ENCODE measurements around the gene LGALS9.
"Not testable (repeated sequence)": the region's sequence is repeated elsewhere in the genome, so short reads cannot be mapped to it uniquely, and the experiment has no call there.

Gene LGALS9

DNA sequence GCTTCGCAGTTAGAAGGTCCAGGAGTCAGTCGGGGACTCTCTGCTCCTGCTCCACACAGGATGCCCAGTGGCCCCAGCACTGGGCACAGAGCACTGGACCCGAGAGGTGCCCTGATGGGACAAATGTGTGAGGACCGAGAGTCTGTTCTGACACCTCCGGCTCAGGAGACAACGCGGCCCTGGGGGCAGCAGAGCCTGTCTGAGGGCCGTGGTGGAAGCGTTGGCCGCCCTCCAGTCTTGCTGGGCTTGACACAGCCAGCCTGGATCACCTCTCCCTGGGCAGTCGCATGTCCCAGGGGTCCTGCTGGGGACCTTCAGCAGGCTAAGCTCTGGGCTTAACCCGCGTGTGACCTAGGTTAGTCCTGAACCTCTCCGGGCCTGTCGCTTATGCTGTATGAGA is 23.1 kb downstream of the LGALS9 start:
- no peak for DNase-seq (ENCODE audit: low read depth)

DNA sequence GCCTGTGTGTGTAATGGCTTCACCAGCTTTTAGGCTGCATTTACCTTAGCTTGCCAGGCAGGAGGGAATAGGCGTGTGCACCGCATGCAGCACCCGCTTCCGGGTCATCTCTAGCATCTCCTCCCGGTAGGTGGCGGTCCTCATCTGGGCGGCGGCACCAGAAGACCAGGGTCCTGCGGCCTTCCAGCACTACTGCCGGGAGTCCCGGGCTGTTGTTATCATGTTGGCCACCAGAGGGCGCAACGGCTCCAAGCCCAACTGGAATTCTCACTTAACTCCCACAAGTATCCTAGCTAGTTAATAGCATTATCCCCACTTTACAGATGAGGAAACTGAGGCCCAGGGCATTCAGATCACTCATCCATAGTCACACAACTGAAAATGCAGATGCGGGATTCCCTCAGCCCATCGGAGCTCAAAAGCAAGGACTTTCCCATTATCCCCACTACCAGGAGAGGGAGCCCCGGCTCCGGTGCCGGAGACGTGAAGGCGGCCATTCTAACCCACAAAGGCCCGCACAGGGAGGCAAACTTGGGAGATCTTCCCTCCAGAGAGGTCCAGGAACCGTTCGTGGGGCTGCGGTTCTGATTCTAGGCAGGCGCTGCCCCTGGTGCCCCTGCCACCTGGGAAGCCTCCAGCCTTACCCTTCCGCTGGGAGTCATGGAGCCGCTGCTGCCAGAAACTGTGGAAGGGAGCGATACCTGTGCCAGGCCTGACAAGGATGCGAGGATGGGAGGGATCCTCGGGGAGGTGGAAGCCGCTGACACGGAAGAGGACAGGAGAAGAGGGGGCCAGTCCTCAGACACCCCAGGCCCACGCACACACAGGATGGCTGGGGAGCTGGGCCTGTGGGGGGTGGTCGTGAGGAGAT is 23.9 kb downstream of the LGALS9 start:
- DNase-seq (ENCODE audit: low read depth) = peak; percentile 38

DNA sequence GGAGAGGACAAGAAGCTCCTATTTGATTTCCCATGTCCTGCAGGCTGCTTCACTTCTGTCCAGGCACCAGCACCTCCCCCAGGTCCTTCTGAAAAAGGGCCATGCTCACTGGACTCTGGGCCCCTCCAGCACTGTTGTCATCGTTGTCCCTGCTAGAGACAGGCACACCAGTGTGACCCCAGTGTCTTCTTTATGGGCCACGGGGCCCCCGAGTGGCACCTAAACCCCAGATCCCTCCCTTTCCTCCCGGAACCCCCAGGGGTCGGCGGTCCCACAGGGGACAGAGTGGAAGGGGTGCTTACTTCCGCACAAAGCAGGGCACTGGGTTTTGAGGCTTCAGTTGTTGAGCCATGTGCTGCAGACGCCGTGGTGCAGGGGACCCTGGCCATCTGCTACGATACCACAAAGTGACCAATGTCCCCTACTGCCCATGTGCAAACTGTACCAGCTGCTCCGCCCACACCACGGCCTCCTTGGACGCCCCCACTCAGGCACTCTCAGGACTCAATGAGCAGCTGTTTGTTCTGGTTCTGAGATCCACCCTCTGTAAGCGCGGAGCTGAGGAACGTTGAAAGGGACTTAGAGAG is 24.6 kb downstream of the LGALS9 start:
- DNase-seq (ENCODE audit: low read depth) = not testable (repeated sequence)

DNA sequence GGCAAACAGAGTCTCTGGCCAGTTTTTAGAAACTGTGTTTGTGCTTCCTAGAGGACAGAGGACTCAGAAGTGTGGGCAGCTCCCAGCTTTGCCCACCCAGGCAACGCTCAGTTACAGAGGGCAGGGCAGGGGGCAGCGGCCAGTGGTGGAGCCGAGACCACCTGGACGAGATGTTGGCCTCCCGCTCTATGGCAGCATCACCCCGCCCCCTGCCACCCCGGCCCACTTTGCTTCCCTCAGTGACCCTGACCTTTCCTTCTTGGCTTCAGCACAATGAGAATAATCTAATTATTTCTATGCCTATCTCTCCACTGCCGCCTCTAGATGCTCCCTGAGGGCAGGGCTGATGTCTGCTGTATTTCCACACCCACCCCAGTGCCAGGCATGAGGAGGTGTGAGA is 25.6 kb downstream of the LGALS9 start:
- DNase-seq (ENCODE audit: low read depth) = not testable (repeated sequence)

DNA sequence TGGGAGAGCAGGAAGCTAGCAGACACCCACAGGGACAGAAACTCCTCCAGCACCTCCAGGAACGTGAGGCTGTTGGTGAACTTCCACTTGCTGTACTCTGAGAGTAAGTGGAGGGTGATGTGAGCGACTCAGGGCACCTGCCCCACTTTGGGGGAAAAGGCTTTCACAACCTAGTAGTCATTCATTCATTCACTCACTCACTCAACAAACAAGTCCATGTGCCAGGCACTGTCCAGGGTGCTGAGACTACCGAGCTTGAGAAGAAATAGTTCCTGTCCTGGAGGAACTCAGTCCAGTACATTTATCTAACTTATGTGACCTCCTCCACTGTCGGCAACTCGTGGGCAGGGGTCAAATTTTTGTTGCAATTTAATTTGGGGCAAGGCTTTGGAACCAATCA is 26.6 kb downstream of the LGALS9 start:
- no peak for DNase-seq (ENCODE audit: low read depth)

- DNase-seq (ENCODE audit: low read depth) = no peak
Observed at GRCh38 chr17:27659683-27660082, 28.7 kb downstream of the LGALS9 start.

GRCh38 chr17:27660436-27660835 is 29.4 kb downstream of the LGALS9 start:
- no peak for DNase-seq (ENCODE audit: low read depth)

GRCh38 chr17:27663936-27664605 is 33.1 kb downstream of the LGALS9 start:
- DNase-seq (ENCODE audit: low read depth) = no peak

- DNase-seq (ENCODE audit: low read depth) = no peak
Observed at GRCh38 chr17:27664606-27664965, 33.6 kb downstream of the LGALS9 start.

DNA sequence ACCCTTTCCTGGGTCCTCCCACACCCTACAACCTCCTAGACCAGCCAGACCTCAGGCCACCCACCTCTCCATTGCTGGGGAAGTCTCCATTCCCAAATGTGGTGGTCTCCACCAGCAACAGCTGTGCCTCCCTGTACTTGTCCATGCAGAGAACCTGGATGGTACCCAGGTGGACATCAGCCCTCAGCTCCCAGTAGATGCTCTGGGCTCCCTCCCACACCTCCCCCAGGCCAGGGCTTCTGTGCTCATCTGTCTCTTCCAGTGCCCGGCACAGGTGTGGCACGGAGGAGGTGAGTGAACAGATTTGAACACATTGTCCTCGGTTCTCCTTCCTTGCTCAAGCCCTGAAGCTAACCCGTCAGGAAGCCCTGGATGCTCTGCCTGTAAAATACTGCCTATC is 34.6 kb downstream of the LGALS9 start:
- DNase-seq (ENCODE audit: low read depth) = no peak

DNA sequence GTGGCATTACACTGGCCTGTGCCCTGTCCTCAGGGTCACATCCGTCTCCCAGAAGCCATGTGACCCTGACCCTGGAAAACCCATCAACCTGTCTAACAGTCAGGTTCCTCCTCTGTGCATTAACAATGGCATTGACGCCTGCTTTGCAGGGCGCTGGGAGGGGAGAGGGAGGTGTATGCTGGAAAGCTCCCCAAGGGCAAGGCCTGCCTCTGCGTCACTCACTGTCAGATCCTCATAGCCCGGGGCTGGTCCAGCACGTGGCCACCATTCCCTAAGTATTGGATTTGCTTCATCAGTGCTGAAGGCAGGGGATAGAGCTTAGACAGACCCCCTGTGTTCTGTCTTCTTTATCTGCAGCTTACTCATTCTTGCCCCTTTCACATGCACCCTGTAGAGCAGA is 35.3 kb downstream of the LGALS9 start:
- DNase-seq (ENCODE audit: low read depth) = not testable (repeated sequence)

DNA sequence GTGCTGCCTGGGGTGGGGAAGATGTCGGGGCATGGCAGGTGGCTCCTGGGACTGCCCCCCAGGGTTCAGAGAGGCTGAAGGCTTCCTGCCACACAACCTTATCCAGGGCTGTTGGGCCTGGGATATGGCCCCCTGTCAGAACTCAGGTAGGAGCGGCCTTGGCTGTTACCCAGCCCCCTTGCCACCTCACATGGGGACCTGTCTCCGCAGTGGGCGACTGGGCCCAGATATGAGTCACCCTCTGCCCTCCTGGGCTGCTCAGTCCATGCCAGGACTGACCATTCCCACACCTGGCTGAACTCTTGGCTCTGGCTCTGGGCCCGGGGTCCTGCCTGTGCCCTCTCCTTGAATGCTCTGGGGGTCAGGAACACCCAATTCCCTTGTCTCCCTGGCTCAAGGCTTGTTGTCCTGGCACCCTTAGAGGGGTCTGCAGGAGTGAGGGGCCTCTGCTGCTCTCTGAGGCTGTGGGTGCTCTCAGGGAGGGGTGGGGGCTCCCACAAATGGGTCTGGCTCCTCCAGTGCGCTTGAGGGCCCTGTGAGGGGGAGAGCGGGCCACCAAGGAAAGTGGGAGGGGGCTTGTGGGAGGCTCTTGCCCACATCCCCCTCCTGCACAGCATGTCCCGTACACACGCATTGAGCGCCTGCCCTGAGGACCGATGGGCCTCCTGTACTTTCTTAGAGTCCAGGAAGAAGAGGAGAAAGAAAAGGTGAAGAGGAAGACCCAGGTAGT is 36.0 kb downstream of the LGALS9 start:
- DNase-seq (ENCODE audit: low read depth) = no peak

DNA sequence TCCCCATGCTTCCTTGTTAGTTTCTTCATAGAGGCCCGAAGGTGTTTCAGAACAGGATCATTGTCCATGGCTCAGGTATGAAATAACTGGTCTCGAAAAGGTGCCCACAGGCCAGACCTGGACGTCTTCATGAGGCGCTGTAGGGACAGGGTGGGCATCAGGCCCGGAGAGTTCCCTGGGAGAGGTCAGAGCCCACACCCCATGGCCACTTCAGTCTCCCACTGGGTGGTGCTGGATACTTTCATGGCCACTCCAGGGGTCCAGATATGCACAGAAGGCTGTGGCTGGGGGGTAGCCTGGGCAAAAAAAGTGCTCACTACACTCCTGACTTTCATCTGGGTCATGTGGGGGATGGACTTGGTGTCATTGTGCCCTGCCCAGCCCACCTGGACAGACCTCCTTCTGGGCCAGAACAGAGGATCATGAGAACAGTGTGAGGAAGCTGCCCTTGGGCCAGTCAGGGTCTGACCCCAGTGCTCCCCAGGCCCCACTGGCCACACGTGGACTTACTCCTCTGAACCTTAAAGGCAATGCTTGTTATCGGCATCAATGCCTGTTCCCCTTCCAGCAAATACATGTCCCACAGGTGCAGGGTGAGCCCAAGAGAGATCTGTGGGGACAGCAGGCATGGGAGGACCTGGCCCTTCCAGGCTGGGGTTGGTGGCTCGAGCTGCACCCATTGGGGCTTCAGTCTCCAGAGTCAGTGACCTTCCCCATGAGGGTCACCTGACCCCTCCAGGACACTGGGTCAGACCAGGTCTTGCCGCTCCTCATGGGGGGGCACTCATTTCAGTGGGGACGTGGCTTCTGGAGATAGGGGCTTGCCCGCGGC is 36.9 kb downstream of the LGALS9 start:
- no peak for DNase-seq (ENCODE audit: low read depth)

DNA sequence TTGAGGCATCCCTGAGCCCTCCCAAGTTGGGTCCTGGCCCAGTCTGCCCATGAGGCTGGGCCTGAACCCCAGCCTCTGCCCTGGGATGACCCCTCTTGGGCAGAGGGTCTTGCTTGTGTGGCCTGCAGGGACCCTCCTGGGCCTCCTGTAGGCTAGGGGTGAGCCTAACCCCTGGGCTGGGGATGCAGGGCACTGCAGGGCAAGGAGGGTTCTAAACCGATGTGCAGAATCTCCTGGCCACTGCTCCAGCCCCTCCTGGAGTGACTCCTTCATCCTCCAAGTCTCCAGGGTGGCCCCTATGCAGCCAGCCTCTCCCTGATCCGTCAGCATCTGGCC is 37.5 kb downstream of the LGALS9 start:
- DNase-seq (ENCODE audit: low read depth) = no peak

DNA sequence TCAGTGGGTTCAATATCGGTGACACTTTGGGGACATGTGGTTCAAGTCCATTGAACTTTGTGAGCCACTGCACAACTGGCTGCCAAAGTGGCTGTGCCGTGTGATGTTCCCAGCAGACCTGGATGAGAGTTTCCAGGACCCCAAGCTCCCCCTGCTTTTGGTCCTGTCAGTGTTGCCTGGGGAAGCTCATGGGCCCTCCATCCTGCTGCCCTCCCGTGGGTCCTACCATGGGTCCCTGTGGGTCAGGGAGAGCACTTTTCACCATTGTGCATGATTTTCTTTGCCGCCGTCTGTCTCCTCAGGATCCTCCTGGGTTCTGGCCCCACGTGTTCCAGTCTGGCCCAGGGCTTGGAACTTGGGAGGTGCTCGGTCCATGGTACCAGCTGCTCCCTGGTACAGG is 38.1 kb downstream of the LGALS9 start:
- no peak for DNase-seq (ENCODE audit: low read depth)

GRCh38 chr17:27669850-27670249 is 38.9 kb downstream of the LGALS9 start:
- no peak for DNase-seq (ENCODE audit: low read depth)

DNA sequence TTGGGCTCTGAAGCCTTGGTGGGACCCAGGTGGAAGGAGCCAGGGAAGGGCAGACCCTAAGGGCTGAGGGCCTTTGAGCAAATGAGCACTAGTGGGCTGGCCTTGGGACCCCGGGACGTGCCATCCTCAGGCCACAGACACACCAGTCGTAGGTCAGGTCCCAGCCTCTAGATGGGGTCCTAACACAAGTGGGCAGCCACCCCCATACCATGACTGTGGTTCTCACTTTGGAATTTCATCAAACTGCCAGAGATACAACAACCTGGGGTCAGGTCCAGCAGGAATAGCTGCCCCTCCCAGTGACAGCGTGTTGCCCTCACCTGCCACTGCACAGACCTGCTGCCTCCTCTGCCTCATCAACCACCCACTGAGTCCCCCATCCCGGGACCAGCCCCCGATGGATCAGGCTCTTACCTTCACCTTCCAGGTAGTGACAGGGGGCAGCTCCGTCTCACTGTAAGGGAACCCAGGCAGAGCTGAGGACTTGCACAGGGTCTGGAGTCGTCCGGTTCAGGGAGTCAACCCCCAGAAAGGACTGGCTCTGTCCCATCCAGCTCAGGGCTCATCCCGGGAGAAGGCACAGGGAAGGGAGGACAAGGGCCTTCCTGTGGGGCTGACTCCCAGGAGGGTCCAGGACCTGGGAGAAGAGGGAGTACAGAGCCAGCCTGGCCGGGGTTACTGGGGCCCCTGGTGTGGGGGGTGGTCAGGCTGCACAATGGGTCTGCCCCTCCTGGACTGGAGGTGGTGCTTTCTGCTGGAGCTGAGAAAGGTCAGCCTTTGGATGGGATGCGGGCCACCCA is 40.0 kb downstream of the LGALS9 start:
- DNase-seq (ENCODE audit: low read depth) = no peak

DNA sequence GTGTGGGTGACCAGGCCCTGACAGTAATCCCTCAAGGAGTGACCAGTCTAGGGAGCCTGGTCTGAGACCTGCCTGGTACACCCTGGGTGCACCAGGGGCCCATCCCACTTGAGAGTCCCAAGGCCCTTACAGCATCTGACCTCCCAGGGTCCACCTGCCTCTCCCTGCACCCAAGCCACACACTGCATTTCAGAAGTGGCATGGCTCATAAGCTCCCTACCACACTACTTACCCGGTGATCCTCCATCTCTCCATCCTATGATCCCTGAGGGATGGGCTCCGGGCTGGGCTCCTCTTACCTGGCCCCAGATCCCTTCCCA is 40.6 kb downstream of the LGALS9 start:
- no peak for DNase-seq (ENCODE audit: low read depth)

- DNase-seq (ENCODE audit: low read depth) = not testable (repeated sequence)
Observed at GRCh38 chr17:27671977-27672480, 41.0 kb downstream of the LGALS9 start.

GRCh38 chr17:27674335-27674734 is 43.3 kb downstream of the LGALS9 start:
- no peak for DNase-seq (ENCODE audit: low read depth)

DNA sequence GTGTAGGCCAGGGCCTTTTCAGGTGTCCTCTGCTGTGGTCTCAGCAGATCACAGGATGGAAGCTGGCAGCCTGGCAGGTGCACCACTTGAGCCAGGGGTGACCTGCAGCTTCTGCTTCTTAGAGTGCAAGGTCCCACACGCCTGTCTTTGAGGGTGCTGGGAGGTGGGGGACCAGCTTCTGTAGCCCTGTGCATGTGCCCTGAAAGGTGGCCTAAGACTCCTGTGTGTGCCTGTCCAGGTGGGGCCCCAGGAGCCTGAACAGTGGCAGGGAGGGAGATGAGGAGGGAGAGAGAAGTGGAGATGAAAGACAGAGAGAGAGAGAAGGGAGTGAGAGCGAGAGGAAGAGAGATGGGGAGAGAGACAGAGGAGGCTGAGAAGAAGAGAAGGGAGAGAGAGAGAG is 46.2 kb downstream of the LGALS9 start:
- no peak for DNase-seq (ENCODE audit: low read depth)

Measured in stimulated activated CD8-positive, alpha-beta memory T cell treated with anti-CD3 and anti-CD28 coated beads, Interleukin-12 subunit alpha, Interleukin-12 subunit beta, amount 100 ng/mL, for 1 hour (primary cell).